Measurements from ENCODE around the gene ADGRB3.
"Not testable (repeated sequence)": the region's sequence is repeated elsewhere in the genome, so short reads cannot be mapped to it uniquely, and the experiment has no call there.

Gene ADGRB3

DNA sequence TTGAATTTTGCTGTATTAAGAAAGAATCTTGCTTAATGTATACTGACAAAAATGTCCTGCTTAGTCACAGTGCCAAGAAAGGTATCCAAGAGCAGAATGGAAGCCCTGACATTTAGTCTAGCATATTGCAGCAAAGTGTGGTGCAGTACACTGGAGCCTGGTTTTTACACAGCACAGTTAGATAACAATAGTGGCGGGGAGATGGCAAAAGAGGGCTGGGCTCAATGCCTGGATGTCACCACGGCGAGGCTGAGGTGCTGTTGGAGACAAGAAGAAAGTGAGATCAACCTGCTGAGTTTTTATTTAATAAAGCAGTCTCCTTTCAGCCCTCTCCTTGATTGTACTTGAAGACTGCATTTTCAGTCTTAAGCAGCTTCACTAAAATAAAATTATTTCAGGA lies 735.7 kb downstream of the ADGRB3 start:
- DNase-seq = no peak

GRCh38 chr6:69378326-69378725 lies 743.2 kb downstream of the ADGRB3 start:
- DNase-seq = no peak

- DNase-seq = no peak
These were observed 744.4 kb downstream of the ADGRB3 start for GRCh38 chr6:69379518-69379917.

DNA sequence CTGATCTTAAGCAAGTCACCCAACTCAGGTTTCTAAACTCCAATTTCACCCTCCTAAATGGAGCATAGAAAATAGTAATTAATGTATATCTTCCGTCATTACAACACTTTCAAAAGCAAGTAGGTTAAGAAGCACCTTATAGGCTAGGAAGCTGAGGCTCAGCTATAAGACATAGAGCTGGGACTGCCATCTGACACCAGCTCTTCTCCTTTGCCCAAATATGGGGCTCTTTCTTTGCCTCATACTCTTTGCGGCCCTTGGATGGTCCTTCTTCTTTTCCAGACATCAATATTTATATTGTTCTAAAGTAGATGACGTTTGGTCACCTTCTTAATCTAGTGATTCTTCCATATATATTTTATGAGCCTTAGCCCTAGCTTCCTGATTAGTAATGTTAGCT lies 748.5 kb downstream of the ADGRB3 start:
- no peak for DNase-seq

GRCh38 chr6:69386426-69386825 lies 751.3 kb downstream of the ADGRB3 start:
- no peak for DNase-seq

GRCh38 chr6:69390125-69390524 lies 755.0 kb downstream of the ADGRB3 start:
- peak; percentile 83 for DNase-seq

DNA sequence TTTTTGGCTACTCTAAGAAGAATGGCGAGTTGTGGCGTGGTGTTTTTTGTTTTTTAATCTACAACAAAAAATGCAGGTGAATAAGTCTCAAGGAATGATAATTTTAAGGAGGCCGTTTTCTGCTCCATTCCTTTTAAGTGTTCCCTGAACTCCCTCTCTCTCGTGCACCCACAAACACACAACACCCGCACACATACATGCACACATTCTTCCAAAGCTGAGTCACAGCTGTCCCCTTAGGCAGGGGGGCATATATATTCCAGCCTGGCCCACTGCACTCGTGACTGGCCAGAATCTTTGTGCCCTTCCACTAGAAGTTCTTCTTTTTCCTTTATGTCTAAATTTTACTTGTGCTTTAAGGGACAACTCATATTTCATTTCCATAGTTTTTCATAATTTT lies 756.0 kb downstream of the ADGRB3 start:
- no peak for DNase-seq

- DNase-seq = peak; percentile 23
These were observed 757.7 kb downstream of the ADGRB3 start for GRCh38 chr6:69392745-69393144.

DNA sequence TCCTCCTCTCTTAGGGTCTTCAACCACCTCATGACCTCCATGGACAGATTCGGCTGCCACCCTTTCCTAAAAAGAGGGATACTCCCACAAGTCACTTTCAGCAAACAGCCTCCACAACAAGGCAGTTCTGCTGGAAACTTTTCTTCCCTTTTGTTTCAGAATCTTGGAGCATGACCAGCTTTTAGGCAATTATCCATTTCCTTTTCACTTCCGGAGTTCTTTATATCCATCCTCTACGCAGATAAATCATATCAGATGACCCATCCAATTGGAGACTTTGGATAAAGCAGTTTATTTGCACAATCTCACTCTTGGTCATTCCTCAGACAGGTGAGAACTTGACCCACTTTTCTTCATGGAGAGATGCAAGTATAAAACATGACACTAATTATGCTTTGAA lies 763.2 kb downstream of the ADGRB3 start:
- no peak for DNase-seq

- no peak for DNase-seq
These were observed 763.6 kb downstream of the ADGRB3 start for GRCh38 chr6:69398729-69399128.

- no peak for DNase-seq
These were observed 773.8 kb downstream of the ADGRB3 start for GRCh38 chr6:69408886-69409285.

DNA sequence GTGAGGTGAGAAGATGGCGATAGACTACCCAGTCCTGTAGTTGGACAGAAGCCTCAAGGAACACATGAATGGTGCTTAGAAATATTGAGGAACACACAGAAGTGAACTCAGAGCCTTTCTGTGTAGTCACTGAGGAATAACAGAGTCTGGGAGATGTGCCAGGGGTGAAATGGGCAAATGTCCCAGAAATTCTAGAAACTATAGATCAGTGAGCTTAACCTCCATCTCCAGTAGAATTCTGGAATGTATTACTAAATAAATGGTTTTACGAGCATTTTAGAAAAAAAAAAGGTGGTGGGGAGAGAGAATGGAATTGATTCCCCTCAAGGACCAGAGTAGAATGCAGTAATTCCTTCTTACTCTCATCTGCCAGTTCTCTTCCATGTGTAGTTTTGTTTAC lies 781.7 kb downstream of the ADGRB3 start:
- no peak for DNase-seq

DNA sequence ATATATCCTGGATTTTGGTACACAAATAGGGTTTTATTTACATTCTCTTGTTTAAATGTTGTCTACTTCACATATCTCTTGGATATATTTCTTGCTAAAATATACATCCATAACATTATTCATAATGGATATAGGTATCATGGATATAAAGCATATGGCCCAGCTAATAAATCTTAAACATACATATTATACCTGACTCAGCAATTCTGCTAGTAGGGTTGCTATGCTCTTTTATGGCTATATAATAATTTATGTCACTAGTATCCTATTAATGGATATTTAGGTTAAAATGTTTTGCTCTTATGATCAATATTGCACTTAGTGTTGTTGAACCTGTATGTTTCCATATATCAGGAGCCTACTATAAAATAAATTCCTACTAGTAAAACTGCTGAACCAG lies 786.2 kb downstream of the ADGRB3 start:
- no peak for DNase-seq

- DNase-seq = no peak
These were observed 786.9 kb downstream of the ADGRB3 start for GRCh38 chr6:69422020-69422419.

- no peak for DNase-seq
These were observed 787.4 kb downstream of the ADGRB3 start for GRCh38 chr6:69422475-69422874.

GRCh38 chr6:69423785-69424184 lies 788.7 kb downstream of the ADGRB3 start:
- no peak for DNase-seq

GRCh38 chr6:69424581-69424980 lies 789.5 kb downstream of the ADGRB3 start:
- no peak for DNase-seq

- no peak for DNase-seq
These were observed 792.8 kb downstream of the ADGRB3 start for GRCh38 chr6:69427882-69428281.

DNA sequence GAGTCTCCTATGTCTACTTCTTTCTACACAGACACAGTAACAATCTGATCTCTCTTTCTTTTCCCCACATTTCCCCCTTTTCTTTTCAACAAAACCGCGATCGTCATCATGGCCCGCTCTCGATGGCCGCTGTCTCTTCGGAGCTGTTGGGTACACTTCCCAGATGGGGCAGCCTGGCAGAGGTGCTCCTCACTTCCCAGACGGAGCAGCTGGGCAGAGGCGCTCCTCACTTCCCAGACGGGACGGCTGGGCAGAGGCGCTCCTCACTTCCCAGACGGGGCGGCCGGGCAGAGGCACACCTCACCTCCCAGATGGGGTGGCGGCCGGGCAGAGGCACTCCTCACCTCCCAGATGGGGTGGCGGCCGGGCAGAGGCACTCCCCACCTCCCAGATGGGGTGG lies 797.1 kb downstream of the ADGRB3 start:
- not testable (repeated sequence) for DNase-seq

DNA sequence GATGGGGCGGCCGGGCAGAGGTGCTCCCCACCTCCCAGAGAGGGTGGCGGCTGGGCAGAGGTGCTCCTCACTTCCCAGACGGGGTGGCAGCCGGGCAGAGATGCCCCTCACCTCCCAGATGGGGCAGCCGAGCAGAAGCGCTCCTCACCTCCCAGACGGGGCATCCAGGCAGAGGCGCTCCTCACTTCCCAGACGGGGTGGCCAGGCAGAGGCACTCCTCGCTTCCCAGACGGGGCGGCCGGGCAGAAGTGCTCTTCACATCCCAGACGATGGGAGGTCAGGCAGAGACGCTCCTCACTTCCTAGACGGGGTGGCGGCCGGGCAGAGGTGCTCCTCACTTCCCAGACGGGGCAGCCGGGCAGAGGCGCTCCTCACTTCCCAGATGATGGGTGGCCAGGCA lies 798.0 kb downstream of the ADGRB3 start:
- DNase-seq = not testable (repeated sequence)

- DNase-seq = no peak
These were observed 803.0 kb downstream of the ADGRB3 start for GRCh38 chr6:69438113-69438512.

Data from NK-92 treated with Interleukin-12 subunit alpha and Interleukin-12 subunit beta, amount 100 ng/mL, for 24 hours (cell line).